Fibroblast of upper back skin (primary cell): ENCODE measurements around the gene DCAF5.
A peak's percentile ranks its signal among the peaks of the same experiment; 100 is the strongest.
"Not testable (repeated sequence)": the region's sequence is repeated elsewhere in the genome, so short reads cannot be mapped to it uniquely, and the experiment has no call there.

Source experiments
- DNase-seq: peaks from one replicate; pipeline ENCODE4 v3.0.0-alpha.2; 2013

DCAF5 gene

GRCh38 chr14:69066396-69067171 lies 86.3 kb downstream of the DCAF5 start:
- no peak for DNase-seq

GRCh38 chr14:69065934-69066333 lies 87.0 kb downstream of the DCAF5 start:
- not testable (repeated sequence) for DNase-seq

GRCh38 chr14:69064596-69064995 lies 88.3 kb downstream of the DCAF5 start:
- no peak for DNase-seq

DNA sequence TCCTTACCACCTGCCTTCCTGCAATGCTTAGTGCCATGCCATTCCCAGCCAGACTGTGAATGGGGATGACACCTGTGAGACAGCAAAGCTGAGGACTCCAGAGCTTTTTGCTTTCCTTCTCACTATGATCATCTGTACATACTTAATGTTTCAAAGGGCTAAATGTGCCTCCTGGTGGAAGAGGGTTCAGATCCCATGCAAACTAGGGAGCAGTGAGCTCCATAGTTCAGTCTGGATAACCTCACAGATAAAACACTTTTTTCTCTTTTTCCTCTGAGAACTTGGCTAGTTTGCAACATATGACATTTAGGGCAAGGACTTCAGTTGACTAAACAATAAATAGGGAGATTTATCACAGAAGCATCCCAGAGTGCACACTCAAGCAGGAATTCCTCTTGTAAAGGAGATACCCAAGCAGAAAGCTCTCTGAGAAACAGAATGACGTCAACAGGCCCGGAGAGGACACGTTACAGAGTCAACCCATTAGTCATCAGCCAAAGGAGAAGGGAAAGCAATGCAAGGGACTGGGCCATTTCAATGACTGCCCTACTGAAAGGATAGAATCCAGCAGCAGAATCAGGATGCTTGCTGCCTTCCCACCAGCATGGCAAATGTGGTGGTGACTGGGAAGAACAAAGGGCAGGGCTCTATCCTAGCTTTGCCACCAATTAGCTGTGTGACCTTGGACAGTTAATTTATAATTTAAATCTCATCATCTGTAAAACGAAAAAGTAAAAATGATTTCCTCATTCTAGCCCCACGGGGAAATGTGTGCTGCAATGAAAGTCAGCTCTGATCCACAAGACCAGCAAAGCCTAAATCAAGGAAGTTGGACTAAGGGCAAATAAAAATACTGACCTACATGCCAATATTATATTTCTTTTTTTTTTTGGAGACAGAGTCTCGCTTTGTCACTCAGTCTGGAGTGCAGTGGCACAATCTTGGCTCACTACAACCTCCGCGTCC lies 93.0 kb downstream of the DCAF5 start:
- DNase-seq, result peak; percentile 90

DNA sequence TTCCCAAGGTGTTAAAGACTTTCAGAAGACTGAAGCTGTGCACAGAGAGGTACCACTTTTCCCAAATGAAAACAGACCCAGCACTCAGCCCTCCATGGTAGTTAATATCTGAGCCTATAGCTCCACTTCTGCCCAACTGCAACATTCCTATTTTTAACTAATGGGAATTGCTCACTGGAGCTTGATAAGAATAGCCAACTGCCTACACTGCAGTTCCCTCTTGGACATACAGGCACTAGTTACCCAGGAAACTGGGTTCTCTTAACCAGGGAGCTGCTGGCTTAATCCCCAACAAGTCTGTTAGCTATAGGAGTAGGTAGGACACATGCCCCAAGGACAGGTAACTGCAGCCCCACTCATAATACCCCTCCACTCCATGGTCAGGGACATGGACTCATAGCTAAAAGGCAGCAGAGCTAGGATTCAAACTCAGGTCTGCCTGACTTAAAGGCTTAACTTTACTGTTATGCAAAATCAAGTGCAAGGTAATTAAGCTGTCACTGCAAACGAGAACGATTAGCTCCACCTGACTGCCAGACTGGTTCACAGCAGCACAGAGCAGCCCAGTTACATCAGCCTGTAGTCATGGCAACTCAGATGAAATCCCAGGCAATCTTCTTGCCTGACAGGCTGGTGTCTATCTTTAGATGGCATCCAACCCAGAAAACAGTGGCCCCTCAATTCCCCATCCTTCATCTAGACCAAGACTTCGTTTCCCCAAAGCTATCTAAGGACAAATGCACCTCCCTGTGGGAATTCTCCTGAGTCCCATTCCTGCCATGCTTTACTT lies 96.7 kb downstream of the DCAF5 start:
- DNase-seq, result peak; percentile 80

- peak; percentile 74 for DNase-seq
Measured at GRCh38 chr14:69055125-69055524, 97.8 kb downstream of the DCAF5 start.

DNA sequence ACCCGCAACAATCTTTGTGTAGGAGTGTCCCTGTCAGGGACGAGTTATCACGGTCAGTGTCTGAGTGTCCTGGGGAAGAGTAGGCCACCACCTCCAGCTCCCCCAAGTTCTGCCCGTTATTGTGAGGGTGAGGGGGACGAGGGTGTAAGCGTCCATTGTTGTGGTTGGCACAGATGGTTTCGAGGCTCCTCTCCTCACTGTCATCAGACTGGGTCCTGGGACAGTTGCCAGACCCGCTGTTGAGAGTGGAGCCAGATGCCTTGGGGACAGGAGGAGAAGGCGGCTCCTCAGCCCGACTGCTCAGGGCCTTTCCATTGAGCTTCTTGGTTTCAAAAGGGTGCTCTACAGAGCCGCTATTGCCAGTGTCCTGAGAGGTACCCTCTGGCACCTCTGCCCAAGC lies 98.9 kb downstream of the DCAF5 start:
- no peak for DNase-seq

DNA sequence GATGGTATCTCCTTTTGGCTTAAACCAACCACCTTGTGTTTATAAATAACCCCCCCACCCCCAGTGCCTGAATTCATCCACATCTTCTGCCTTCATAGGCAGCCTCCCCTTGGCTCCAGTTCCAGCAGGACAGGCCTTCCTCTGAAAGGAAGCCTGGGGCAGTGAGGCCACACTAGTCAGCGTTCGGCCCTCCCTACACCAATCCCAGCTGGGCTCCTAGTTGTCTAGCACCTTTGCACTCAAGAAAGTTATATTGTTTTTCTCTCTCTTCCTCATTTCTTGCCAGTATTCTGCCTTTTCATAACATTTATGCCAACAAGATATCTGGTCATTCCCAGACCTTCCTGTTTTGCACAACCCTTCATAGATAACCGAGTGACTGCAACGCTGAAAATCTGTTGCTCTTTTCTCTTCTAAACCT lies 100.7 kb downstream of the DCAF5 start:
- no peak for DNase-seq

- DNase-seq, result no peak
Measured at GRCh38 chr14:69050240-69051184, 102.4 kb downstream of the DCAF5 start.

DNA sequence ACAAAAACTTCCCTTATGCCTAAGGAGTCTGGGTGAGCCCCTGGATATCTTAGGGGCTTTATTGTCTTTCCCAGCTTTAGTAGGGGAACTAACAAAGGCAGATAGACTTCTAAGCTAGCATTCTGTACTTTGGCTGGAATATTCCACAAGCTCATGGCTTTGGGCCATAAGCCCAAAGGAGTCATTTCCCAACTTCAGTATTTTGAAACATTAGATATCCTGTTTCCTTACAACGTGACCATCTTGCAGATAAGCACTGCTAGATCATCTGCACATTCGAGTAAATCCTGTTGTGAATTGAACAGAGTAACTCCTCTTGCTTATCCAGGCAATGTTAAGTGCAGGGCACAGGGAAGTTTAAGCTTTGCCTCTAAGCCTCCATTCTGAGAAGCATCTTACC lies 103.2 kb downstream of the DCAF5 start:
- DNase-seq, result peak; percentile 71

GRCh38 chr14:69048456-69048855 lies 104.5 kb downstream of the DCAF5 start:
- no peak for DNase-seq

DNA sequence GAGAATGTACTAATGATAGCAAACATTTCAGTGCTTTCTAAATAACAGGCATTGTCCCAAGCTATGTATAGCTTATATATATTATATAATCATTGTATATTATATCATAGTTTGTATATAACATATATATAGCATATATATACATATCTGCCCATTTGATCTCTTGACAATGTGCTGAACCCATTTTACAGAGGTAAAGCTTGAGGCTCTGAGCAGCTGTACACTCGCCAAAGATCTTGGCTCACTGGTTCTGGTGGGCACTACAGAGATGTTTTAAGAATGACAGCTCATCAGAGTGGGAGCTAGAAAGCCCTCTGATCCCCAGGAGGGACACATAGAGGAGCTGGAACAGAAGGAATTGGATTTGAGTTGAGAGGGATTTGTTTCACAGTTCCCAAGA lies 105.7 kb downstream of the DCAF5 start:
- DNase-seq, result no peak

GRCh38 chr14:69046476-69046860 lies 106.5 kb downstream of the DCAF5 start:
- DNase-seq, result peak; percentile 80

DNA sequence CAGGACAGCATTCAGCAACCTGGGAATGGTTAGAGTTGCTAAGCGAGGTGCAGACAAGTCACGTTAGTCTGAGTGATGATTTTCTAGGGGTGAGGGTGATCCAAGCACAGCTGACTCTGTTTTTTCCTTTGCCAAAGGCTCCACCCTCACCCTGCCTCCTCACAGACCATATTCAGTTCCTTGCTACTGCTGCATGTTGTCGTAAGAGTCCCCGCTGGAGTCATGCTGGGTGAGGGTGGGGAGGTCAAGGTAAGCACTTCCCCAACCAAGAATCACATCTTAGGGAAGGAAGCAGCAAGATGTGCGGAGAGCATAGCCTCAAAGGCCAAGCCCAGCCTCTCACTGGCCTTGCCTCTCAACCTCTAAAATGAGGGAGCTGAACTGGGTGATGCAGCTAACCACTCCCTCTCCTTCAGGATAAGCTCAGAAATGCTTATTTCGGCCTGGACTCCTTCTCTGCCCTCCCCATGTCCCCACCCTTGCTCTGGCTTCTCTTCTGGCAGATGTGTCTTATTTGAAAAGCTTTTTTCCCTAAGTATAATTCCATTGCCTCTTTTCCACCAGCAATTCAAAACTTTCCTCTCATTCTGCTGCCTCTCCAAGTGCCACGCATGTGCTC lies 107.0 kb downstream of the DCAF5 start:
- peak; percentile 81 for DNase-seq

DNA sequence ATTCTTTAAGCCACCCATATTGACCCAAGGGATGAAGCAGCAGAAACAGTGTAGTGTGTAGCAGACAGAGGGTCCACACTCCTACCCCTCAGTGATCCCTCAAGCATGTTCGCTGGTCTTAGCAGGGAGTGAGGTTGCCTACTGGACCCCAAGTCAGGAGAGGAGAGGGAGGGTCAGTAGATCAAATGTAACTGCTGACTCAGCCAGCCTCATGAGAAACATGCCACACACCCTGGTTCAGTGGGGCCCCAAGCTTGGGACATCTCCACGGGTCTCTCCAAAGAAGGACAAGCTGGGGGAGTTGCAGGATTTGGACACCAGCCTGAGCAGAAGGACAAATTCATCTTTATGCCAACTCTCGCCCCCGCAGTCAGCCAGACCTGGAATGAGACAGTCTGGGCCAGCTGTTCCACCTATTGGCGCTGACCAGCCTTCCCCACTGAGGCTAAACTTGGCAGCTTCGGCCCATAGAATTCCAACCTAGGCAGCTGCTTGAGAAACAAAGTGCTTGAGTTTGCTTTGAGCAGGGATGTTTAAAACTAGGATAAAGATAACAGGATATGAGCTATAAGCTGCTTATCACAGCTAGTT lies 107.9 kb downstream of the DCAF5 start:
- peak; percentile 65 for DNase-seq

DNA sequence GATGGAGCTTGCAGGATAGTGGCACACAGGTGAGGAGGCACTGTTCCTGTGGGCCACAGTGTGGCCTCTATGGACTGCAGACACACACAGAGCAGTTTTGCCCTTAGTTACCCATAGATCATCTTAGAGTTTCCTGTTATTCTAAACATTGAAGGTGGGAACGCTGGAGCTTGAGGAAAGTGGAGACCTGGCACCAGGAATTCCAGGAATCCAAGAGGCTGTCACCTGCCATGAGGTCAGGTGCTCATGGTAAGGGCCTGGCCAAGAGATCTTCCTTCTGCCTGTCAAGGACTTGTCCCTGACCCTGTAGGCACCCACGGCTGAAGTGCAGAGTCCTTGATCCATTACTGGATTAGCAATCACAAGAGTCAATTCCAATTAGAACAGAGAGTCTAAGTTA lies 108.6 kb downstream of the DCAF5 start:
- no peak for DNase-seq

GRCh38 chr14:69043596-69044260 lies 109.2 kb downstream of the DCAF5 start:
- peak; percentile 67 for DNase-seq

DNA sequence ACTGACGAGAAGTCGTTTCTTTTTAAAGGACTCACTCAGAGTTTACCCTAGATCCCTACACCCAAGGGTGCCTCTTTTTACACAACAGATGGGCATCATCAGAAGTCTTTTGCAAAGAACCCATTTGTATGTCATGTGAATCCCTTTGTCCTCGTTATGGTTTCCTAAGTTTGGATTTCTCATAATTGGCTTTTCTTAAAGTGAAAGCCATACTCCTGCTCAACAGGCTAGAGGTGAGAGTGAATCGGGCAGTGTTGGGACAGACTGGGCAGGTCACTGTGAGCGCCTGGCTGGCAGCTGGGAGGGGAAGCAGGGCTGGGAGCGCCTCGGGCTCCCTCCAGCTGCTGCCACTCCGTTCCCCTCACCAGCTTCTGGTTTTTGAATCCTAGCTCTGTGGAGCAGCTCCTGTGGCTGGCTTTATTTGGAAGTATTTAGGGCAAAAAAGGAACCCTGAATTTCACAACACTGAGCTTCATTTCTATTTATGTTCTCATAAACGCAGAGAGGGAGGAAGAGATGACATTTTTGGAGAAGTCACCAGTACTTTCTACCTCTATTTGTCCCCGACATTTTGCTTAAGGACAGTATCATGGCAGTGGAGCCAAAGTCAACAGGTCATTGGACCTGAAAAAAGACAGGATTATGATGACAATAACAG lies 110.0 kb downstream of the DCAF5 start:
- DNase-seq, result no peak

GRCh38 chr14:69042299-69042698 lies 110.6 kb downstream of the DCAF5 start:
- no peak for DNase-seq

- DNase-seq, result no peak
Measured at GRCh38 chr14:69041783-69042182, 111.1 kb downstream of the DCAF5 start.
